Fibroblast of lung (primary cell): Measurements from ENCODE around the gene BAD.

Experiments
- EZH2 ChIP-seq: IDR thresholded peaks from 2 replicates; pipeline ENCODE4 v1.5.1; 2012; ENCODE audit warnings: low read length, control low read depth, mild to moderate bottlenecking; ENCODE audit errors: missing control alignments
- TF ChIP-seq, protein P1 (sequence below), 2 donors: IDR thresholded peaks in 1 of 2; conservative IDR thresholded peaks in 1 of 2; 1 replicate in 1 of 2; 2 replicates in 1 of 2; pipeline ENCODE4 v1.5.1; 2011 to 2012; ENCODE audit warnings: low read length in 2 of 2, control low read depth in 1 of 2, inconsistent platforms in 1 of 2, low read depth in 1 of 2, mild to moderate bottlenecking in 1 of 2

GRCh38 chr11:64258356-64258755 is 26.1 kb downstream of the BAD start:
- TF ChIP-seq, protein P1, sequence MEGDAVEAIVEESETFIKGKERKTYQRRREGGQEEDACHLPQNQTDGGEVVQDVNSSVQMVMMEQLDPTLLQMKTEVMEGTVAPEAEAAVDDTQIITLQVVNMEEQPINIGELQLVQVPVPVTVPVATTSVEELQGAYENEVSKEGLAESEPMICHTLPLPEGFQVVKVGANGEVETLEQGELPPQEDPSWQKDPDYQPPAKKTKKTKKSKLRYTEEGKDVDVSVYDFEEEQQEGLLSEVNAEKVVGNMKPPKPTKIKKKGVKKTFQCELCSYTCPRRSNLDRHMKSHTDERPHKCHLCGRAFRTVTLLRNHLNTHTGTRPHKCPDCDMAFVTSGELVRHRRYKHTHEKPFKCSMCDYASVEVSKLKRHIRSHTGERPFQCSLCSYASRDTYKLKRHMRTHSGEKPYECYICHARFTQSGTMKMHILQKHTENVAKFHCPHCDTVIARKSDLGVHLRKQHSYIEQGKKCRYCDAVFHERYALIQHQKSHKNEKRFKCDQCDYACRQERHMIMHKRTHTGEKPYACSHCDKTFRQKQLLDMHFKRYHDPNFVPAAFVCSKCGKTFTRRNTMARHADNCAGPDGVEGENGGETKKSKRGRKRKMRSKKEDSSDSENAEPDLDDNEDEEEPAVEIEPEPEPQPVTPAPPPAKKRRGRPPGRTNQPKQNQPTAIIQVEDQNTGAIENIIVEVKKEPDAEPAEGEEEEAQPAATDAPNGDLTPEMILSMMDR (conservative IDR thresholded peaks at IDR 0.05 in 1 of 2, IDR thresholded peaks at IDR 0.05 in 1 of 2; ENCODE audit: low read depth in 1 of 2, low read length in 2 of 2) = no peak
- no peak for TF ChIP-seq EZH2
